Measurements from ENCODE around the gene ASPSCR1.

The ASPSCR1 gene

DNA sequence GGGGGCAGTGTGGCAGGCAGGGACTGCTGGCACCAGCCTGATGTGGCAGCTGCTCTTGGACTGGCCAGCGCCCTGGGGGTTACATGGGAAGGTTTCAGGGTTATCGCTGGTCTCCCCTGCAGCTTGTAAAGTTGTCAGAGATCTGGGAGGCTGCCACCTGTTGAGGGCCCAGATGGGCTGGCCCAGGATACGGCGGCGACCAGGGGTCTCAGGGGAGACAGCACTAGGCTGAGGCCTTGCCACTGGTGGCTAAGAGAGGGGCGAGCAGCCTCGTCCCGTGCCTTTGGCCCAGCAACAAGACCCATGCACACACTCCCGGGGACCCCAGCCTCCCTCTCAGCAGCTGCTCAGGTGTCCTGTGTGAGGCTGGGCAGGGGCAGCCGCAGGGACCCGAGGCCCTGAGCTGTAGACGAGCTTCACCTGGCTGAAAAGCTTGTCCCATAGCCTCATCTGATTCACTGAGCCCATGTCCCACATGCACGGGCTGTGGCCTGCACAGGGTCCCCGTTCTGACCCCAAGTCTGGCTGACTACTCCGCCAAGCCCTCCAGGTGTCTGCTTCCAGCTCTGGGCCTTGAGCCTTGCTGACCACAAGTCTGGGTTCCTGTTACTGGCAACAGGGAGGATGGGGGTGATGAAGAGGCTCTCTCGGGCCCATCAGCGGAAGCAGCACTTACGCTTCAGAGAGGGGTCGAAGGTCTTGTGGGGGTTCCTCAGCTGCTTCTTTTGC, 82.0 kb downstream of the ASPSCR1 start:
- DNase-seq, result no peak

DNA sequence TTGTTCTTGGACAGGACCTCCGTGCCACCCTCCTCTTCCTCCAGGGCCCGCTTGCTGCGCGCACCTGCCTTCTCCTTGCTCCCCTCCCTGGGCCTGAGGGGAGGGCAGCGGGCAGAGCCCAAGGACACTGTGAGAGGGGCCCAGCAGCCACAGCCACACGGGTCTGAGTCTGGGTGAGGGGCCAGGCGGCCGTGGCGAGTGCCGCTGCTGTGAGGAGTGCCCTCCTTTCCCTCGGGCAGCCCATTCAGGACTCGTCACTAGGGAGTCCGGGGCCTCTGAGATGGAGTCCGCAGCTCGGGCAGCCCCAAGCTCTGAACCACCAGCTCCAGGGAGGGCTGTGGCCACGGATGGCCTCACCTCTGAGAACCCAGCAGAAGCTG, 82.6 kb downstream of the ASPSCR1 start:
- no peak for DNase-seq

DNA sequence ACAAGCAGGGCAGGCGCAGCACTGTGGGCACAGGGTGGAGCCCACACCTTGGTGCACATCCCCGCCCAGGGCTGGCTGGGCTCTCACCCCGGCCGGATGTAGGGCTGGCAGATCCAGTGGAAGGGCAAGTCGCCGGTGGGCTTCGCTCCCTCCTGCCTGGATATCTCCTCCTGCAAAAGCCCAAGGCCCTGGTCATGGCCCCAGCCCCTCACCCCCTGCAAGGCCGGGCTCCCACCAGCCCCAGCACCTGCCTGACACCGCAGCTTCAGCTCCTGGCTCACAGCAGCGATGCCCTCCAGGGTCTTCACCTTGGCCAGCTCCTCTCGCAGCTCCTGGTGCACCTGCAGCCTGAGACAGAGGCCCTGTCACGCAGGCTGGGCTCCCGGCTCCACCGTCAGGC, 83.2 kb downstream of the ASPSCR1 start:
- no peak for DNase-seq

DNA sequence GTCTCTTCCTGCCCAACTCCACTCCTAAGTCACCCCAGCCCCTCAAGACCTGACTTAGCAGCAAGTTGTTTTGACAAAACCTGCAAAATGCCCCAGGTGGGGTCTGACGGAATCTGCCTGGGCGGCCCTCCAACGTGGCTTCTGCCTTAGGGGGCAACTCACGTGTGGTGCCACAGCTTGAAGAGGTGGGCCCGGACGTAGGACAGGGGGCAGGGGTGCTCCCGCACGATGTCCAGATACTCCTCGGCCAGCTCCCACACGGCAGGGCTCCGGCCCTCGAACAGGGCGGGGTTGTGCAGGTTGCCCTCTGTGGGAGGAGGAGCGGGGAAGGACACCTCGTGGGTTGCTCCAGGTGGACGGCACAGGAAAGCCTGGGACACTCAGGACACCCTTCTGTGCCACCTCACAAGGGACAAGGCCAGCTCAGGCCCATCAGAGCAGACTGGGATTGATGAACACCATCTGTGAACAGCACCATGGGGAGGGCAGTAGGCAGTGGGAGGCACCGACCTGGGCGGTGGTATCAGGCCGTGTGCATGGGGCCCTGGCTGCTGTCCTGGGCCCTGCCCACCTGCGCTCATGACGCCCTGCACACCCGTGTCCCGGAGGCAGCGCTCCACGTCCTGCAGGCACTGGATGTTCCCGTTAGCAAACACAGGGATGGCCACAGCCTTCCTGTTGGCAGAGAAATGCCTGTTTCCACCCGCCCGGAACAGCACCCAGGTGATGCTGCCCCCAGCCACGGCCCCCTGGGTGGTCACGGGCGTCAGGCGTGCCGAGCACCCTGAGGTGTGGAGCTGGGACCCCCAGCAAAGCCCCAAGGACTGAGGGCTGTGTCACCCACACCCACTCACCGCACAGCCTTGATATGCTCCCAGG, 83.9 kb downstream of the ASPSCR1 start:
- no peak for DNase-seq

DNA sequence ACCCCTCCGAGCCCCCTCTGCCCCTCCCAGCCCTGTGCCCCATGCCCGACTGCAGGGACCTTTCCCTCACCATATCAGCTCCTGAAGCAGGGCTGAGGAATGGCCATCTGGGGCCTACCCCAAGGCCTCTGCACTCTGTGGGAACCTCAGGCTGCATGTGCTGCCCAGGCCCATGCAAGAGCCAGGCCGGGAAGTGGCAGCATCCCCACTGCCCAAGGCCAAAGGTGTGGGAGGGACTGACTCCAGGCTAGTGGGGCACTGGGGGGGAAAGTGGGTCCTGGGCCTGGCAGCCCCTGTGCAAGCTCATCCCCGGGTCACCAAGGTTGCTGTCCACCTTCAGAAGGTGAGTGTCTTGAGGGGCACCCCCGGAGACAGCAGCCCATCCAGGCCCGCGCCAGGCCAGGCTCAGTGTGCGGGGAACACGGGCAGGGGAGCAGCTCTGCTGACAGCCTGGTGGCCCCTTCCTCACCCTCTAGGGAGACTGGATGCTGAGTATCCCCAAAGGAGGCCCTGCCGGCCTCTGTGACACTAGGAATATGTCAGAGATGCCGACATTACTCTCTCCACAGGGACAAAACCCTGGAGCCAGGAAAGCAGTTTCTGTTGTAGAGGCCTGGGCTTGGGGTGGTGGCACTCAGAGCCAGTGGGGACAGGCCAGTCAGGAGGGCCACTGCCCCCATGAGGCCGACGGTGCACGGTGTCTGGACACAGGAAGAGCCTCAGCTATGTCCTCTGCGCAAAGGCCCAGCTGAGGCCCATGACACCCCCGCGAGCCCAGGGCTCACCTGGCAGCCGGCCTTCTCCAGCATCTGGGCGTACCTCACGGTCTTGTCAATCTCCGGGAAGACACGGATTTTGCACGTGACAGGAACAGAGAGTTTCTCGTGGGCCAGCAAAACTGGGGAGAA, 84.9 kb downstream of the ASPSCR1 start:
- no peak for DNase-seq

DNA sequence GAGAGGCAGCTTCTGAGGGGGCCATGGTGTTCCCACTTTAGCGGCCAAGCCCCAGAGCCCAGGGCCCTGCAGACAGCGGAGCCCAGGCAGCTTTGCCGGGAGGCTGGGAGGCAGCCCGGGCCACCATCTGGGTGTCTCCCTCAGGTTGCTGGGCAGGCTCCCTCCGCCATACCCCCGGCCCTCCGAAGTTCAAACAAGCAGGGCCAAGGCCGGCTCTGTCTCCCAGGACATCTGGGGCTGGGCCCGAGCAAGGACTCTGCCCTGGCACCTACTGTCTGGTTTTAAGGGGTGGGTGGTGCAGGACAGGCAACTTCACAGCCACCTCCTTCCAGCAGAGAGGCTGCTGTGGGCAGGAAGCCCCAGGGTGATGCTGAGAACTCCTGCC, 85.5 kb downstream of the ASPSCR1 start:
- no peak for DNase-seq

DNA sequence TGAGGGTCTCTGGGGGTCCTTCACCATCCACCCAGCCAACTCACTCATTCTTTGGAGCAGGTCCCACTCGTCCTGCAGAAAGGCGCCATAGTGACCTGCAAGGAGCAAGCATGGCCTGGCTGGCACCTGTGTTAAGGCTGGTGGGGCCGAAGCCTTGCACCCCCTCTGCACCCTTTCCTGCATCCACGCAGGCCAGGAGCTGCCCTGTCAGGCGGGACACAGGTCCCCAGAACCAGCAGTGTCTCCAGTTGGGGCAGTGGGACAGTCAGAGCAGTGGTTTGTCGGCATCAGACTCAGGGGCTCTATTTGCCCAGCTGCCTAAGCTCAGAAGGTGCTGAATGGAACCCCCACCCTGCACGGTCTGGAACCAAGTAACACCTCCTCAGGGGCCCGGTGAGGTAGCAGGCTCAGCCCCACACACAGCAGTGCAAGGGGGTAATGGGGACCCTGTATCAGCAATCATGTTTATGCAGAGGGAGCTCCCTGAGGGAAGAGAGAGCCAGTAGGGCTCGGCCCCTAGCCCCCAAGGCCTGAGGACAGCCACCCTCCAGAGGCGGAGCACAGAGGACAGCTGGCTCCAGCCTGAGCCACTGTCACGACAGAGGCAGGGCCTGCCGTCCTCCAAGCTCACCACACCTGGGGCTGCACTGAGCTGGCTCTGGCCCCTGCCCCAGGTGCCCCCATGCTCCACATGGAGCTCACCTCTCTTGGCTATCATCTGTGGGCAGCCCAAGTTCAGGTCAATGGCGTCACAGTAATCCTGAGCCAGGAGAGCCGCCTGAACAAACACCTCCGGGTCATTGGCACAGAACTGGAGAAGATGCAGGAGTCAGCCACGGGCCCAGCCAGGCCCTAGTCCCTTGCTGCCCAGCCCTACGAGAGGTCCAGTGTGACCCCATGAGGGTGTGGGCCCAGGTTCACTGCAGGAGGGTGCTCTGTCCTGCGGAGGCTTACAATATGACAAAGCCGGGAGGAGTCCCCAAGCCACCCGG, 86.3 kb downstream of the ASPSCR1 start:
- no peak for DNase-seq

DNA sequence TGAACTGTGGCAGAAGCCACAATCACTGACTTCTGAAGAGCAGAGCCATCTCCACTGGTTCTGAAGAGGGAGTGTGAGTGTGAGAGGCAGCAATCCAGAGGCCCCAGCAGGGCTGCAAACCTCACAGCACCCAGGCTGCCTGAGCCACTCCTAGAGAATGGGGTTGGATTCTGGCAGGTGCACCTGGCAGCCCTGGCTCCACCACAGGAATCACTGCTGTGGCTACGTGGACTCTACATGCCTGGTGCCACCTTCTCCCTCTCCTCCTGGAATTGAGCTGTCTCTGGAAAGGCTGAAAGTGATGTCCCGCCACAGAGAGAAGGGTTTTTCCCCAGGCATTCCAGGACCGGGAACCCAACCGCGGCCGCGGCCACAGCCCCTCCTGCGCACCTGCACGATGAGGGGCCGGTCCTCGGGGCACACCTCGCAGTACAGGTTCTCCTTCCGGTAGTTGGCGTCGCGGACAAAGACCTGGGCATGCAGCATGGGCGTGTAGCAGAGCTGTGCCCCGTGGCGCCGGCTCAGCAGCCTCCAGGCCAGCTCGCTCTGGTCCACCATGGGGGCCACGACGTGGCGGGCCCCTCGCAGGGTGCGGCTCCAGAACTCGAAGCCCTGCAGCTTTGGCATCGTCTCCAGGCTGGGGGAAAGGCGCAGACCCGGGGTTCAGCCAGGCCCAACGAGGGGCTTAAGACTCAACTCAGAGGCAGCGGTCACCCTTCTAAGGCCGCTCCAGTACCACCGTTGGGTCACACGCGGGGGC, 87.2 kb downstream of the ASPSCR1 start:
- DNase-seq, result peak; percentile 8

DNA sequence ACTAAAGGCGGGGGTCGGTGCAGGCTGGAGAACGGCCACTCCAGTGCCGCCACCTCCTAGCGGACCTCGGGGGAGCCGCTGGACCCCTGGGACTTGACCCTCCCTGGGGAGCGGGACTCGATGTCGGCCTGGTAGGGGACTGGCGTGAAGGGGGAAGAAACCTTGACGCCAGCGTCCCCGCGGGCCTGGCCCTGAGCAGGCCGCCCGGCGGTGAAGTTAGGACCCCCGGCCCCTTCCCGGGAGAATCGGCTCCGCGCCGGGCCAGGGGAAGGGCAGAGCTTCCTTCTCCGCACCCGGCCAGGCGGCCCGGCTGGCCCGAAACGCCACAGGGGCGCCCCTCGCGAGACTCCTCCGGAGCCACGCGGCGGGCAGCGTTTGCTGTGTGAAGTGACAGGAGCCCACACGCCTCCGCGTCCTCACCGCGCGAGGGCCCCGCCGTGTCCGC, 87.8 kb downstream of the ASPSCR1 start:
- DNase-seq, result no peak

DNA sequence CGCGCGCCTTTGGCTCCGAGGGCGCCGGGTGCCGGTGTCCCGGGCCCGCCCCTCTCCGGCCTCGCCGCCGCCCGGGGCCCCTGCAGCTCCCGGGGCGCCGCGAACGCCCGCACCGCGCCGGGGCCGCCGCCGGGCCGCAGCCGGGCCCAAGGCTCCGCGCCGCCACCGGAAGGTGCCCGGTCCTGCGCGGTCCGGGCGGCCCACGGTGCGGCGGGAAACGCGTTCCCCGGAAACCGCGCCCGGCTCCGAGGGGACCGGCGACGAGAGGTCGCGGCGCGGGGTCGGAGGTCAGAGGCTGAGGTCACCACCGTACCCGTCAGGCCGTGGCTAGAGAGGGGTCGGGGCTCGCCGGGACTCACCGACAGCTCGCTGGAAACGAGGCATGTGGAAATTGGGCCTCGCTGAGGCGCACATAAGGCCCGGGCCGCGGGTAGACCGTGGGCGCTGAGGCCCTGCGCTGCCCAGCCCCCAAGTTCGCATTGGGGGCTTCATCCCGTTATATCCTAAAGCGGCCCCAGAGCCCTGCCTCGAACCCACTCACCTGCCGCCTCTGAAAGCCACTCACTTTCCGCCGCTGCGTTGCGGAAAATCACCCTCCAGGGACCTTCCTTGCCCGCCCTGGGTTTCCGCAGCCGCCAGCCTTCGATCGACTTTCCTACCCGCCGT, 88.3 kb downstream of the ASPSCR1 start, which contains the start of gene DUS1L:
TSS of gene DUS1L (minus strand) at position 167 of the 666 bp plus-strand sequence. CDS start 745 bp downstream, outside the sequence.
- DNase-seq, result no peak

All from NCI-H526 treated with DMSO at 0.1 percent for 48 hours (cell line).